NCI-H460 (cell line): Measurements from ENCODE around the gene HOXD13. TPM values are rescaled to one million over a fixed set of nuclear protein-coding genes. Genes with fewer than 3 reads are reported as not detected.

Experiments used
- DNase-seq: peaks from one replicate; pipeline ENCODE4 v3.0.0-alpha.2; 2016; ENCODE audit warnings: low read depth; ENCODE audit errors: extremely low read depth
- total RNA-seq: library from RNA; depleted of rRNA; stranded (reverse); fragments of >200 nt; shearing (Covaris generic); gene quantifications from 2 replicates; pipeline ENCODE4 v1.2.3, GENCODE V29; 2014

HOXD13 gene
- total RNA-seq, 1 experiment from 2014 or later, result 4.7 TPM

DNA sequence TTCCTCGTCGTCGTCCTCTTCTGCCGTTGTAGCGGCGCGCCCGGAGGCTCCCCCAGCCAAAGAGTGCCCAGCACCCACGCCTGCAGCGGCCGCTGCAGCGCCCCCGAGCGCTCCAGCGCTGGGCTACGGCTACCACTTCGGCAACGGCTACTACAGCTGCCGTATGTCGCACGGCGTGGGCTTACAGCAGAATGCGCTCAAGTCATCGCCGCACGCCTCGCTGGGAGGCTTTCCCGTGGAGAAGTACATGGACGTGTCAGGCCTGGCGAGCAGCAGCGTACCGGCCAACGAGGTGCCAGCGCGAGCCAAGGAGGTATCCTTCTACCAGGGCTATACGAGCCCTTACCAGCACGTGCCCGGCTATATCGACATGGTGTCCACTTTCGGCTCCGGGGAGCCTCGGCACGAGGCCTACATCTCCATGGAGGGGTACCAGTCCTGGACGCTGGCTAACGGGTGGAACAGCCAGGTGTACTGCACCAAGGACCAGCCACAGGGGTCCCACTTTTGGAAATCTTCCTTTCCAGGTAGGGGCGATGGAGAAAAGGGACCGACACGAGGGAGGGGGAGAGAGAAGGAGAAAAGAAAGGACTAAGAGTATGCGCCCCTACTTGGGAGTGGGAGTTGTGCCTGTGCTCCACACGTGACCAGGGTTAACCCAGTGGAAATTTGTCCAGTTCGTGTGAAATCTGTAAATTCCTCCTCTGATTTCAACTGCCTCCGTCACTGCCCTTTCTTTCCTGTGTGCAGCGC lies 800 bp downstream of the HOXD13 start:
- DNase-seq, result no peak

DNA sequence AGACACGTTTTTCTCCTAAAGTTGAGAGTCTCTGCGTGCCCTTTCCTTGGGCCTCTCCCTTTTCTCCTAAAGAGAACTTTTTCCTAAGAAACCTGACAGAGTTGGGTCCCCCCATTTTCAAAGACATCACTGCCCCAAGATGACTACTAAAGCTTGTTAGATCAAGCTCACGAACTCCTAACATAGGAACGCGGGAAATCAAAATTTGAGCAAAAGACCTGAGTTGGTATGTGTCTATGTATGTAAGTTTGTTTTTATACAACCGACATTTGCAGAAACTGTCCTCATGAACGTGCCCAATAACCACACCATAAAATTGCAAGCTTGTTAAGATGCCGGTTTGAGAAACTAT lies 1.4 kb downstream of the HOXD13 start:
- no peak for DNase-seq

DNA sequence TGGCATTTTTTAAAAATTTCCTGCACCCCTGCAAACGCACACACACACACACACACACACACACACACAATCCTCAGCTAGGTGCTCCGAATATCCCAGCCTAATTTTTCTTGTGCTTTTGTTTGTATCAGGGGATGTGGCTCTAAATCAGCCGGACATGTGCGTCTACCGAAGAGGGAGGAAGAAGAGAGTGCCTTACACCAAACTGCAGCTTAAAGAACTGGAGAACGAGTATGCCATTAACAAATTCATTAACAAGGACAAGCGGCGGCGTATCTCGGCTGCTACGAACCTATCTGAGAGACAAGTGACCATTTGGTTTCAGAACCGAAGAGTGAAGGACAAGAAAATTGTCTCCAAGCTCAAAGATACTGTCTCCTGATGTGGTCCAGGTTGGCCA lies 1.8 kb downstream of the HOXD13 start:
- no peak for DNase-seq

DNA sequence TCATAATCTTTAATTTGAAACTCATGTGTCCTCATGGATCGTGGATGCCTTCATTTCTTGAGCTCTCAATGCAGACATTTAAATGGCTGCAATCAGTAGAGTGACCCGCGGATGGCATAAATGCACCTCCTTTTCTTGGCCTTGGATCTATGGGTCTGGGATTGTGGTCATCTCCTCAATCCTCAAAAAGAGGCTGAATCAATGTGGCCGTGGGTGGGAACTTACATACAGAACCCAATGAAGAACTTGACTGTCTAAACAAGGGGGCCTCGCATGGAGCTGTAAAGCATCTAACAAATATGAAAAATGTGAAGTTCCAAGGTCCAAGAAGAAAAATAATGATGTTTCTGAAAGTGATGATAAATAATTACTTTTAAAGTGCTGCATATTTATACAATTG lies 2.9 kb downstream of the HOXD13 start:
- DNase-seq, result no peak

DNA sequence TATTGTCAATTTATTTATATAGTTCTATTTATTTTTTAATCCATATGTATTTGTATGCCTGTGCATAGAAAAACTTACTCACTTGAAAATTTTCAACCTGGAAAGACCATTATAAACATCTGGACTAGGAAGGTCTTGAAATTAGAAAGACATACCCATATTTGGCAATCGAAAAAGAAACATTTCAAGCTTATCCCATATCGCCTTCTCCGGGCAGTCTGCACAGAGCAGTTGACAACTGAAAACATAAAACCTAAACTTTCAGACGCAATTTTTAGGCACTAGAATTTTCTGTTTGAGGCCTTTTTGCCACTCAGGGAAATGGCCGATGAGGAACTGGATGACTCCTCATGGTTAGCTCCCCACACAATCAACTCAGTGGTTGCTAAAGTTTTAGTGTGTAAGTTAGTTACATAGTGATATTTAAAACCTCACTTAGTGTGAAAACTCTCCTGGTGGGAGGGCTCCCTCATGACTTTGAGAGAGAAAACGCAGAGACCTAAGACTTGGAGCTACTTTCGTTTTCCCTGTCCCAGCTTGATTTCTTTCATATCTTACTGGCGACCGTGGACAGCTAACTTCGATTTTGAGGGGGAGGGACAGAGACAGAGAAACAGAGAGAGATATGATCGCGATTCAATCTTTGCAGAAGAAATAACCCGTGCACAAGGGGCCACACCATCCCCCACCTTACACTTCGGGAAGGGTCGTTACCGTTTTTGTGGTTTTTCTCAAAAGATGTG lies 3.9 kb downstream of the HOXD13 start:
- no peak for DNase-seq

DNA sequence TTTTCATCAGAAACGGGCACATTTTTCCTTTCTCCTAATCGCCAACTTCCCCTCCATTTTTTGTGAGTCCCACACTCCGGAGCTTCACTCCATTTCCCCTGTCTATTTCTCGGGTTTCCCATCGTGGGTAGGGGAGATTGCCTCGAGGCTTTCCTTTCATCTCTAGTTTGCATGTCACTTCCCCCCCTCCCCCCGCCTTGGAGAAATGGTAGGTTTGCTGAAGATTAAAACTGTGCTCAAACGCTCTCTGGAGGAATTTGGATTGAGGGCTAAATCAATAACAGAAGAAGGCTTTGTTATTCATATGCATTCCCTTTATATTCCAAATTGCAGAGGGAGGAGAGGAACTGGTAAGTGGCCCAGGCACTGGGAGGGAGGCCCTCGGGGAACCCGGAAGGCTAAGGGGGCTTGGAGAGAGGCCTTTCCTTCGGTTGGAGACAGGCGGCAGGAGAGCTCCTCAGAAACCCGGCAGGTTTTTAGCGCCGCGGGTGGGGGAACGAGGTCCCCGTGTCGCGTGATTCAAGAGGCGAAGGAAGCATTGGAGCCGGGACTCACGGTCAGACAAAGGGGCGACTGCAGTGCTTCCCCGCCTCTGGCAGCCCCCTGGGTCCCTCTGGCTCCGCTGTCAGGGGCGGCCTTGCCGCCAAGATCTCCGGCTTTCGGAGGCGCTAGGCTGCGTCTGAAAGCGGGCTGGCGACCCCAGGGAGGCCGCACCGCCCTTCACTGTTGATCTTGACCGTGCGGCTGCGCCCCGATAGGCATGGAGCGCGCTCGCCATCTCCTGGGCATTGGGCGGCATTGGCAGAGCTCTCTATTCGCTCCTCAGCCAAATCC lies 4.7 kb downstream of the HOXD13 start:
- peak; percentile 87 for DNase-seq

DNA sequence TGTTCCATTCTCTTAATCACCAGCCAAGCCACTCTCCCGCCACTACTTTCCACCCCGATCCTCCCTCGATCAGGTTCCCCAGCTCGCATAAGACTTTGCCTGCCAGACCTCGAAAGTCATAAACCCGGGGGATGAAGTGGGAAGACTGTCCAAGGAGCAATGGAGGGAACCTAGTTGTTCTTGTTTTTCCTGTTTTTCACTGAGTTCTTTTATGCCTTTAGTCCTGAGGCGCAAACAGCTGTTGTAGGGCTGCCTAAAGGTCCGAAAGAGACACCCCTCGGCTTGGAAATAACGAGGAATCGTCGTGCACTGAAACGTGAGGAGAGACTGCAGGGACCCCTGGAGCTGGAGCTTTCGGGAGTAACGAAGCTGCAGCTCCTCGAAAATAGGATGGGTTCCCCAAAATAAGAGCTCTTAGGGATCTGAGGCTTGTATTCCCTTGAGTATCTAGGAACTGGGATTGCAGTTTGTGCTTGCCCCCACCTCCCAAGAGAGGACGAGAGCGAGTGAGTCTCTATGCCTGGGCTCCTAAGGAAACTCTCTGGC lies 5.4 kb downstream of the HOXD13 start:
- DNase-seq, result no peak

DNA sequence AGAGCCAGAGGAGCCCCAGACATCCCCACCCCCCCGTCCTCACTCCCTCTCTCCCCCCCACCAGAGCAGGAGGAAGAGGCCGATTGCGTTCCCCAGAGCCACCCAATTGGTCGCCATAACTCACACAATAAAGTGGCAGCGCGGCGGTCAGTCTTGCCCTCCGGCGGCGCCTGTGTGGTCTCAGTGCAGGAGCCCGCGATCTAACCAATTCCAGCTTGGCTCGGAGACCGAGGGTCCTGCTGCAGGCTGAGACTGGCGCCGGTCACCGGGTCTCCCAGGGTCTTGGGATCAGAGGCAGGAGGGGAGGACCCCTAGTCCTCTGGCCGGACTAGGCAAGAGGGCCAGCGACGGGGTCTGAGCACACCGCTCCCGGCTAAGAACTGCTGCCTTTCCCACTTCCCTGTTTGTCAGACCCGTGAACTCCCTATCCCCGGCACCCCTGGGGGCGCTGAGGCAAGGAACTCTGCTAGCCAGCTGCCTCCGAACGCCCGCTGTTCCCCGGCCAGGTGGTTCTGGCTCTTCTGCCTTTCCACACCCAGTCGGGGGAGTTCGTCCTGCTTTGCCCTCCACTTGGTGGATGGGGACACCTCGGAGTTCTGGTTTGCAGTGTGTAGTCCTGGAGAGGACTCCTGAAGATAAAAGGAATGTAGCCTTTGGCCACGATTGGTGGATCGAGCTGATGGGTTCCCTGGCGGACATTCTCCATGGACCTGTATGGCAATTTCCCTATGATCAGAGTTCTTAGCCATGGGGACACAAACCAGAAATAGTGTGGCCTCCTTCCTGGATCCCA lies 6.0 kb downstream of the HOXD13 start:
- DNase-seq, result no peak

DNA sequence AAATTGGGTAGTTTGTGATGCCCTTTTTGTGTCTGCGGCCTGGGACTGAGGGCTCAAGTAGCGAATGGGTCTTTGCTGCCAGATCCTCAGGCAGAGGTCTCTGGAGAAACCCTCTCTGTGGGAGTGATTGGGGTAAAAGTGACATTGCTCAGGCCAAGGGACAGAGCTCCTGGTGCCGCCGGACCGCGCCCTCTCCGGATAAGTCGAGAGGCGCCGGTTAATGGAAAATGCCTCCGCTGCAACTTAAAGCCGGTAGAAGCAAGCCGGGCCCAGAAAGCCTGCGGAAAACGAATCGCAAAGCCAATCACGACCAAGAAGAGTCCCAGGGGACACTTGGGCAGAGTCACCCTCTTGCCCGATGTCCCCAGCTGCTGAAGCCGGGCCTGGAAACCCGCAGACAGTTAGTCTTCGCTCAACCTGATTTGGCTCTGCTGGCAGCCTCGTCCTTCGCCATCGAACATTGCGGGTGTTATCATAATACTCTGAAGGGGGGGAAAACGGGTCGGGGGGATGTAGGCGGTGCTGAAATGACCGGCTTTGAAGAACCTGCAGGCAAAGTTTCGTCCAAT lies 6.7 kb downstream of the HOXD13 start:
- DNase-seq, result no peak

DNA sequence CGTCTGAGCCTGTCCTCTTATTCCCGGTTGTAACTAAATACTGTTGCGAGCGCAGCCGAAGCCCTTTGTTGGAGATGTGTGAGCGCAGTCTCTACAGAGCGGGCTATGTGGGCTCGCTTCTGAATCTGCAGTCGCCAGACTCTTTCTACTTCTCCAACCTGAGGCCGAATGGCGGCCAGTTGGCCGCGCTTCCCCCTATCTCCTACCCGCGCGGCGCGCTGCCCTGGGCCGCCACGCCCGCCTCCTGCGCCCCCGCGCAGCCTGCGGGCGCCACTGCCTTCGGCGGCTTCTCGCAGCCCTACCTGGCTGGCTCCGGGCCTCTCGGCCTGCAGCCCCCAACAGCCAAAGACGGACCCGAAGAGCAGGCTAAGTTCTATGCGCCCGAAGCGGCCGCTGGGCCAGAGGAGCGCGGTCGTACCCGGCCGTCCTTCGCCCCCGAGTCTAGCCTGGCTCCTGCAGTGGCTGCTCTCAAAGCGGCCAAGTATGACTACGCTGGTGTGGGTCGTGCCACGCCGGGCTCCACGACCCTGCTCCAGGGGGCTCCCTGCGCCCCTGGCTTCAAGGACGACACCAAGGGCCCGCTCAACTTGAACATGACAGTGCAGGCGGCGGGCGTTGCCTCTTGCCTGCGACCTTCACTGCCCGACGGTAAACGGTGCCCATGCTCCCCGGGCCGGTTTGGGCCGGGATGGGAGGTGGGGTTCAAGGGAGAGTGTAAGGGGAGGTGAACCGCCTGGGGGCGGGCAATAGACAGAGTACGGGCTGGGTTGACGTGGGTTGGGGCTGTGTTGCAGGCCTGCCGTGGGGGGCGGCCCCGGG lies 7.4 kb downstream of the HOXD13 start, which contains the start of gene HOXD12:
TSS of gene HOXD12 (plus strand) at position 68 of the 819 bp plus-strand sequence. CDS start at position 75, 7 bp downstream.
- no peak for DNase-seq

DNA sequence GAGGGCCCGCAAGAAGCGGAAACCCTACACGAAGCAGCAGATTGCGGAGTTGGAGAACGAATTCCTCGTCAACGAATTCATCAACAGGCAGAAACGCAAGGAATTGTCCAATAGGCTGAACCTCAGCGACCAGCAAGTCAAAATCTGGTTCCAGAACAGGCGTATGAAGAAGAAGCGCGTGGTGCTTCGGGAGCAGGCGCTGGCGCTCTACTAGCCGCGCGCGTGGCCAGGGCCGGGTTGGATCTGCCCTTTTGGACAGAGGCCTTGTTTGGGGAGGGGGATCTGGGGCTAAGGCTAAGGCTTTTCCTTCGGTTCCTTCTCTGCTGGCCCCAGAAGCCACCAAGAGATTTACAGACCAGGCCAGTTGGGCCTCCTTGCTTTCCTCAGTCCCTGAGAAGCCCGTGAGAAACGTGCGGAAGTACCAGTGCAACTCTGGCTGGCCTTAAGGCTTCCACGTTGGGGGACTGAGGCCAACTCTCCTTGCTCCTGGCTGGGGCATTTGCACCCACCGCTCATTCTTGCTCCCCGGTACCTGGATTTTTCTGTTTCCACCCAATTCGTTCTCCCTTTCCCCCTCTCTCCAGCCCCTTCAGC lies 8.1 kb downstream of the HOXD13 start:
- no peak for DNase-seq

DNA sequence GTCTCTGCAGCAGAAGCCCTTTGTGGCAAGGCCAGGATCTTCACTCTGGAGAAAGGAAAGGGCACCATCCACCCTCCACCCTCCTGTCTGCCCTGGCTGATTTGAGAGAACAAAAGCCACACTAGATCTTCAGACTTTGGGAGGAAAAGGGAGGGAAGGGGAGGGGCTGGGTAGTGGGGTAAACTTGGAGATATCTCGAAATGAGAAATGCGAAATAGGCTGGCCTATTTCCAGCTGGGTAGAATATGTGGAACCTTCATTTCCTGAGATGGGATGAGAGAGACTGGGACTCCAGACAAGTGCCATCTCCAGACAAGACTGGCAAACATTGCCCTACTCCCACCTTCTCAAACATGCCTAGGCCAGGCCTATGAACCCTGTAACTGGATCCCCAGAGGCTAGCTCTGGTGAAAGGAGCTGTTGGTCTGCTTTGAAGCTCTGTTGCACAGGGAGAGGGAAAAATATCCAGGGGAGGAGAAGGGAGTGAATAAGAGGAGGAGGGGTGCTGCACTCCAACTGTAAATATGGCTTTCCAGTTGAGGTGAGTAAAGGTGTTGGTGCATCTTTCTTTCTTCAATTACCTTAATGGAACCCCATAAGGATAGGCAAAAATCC lies 8.8 kb downstream of the HOXD13 start:
- no peak for DNase-seq

DNA sequence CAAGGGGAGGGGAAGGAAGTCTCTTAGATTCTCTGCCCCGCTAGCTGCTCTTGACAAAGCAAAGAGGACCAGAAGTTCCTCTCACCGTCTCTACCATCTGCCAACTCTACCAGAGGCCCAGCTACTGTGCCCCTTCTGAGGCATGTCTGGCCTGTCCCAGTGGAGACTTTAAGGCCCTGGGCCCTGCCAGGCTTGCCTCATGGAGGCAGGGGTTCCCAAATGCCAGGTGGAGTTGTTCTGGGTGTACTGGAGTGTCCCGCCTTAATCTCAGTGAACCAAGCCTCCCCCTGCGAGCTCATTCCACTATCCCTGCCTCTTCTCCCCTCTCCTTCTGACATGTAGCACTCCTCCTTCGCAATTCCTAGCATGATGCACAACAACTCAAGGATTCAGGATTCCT lies 9.3 kb downstream of the HOXD13 start:
- DNase-seq, result no peak

DNA sequence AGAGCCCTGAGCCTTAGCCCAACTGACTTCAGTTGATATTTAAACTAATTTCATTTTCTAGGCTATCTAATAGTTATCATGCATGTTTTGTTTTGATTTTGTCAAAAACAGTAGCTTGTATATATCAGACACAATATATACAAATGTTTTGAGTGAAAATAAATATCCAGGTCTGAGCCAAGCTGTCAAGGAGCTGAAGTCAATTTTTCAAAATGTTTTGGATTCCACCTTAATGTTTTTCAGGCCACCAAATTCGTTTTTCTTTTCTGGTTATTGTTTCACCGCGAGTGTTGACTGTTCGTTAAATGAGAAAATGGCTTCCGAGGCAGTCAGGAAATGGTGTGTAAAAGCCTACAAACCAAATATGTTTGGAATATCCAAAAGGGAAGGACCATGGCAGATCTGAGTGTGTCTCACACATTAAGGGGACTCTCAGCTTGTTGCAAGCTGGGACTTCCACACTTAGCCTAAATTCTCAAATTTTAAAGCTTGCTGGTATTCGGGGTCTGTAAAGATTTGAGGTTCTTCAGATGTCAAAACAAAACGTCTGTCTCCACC lies 9.9 kb downstream of the HOXD13 start:
- DNase-seq, result no peak

DNA sequence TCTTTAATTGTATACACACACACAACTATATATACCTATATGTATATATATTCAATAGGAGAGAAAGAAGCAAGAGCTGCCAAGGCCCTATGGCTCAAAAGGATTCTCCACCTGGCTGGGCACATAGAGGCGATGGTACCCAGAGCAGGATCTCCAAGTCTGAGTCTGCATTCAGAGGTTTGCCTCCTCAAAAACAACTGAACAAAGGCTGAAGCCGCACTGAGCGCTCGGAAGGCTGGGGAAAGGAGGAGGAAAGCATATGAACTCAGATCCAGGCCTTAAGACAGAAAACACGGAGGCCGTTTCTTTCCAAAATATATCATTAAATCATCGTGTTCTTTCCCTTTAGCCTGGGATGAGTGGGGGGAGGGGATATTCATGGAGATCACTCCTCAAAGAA lies 10.7 kb downstream of the HOXD13 start:
- no peak for DNase-seq

DNA sequence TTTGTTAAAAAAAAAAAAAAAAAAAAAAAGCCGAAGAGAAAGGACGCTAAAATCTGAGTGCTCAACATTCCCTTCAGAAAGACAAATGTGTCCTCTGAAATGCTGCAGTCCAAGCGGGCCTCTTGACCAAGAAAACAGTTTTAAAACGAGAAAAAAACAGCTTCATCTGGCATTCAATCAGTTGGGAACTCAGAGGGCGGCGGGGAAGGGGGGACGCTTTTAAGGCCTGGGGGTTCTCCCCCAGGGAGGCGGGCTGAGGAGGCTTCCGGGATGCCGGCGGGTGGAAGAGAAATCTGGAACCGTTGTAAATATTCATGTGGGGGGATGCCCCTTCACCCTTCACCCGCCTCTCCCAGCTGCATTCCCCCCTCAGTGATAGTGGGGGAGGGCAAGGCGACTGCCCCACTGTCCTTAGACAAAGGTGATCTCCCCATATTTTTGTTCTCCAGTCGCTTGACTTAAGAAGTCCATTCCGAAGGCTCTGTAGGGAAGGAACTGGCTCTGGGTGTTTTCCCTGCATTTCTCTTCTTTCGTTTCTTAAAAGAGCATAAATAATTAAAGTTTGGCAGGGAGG lies 11.3 kb downstream of the HOXD13 start:
- no peak for DNase-seq

DNA sequence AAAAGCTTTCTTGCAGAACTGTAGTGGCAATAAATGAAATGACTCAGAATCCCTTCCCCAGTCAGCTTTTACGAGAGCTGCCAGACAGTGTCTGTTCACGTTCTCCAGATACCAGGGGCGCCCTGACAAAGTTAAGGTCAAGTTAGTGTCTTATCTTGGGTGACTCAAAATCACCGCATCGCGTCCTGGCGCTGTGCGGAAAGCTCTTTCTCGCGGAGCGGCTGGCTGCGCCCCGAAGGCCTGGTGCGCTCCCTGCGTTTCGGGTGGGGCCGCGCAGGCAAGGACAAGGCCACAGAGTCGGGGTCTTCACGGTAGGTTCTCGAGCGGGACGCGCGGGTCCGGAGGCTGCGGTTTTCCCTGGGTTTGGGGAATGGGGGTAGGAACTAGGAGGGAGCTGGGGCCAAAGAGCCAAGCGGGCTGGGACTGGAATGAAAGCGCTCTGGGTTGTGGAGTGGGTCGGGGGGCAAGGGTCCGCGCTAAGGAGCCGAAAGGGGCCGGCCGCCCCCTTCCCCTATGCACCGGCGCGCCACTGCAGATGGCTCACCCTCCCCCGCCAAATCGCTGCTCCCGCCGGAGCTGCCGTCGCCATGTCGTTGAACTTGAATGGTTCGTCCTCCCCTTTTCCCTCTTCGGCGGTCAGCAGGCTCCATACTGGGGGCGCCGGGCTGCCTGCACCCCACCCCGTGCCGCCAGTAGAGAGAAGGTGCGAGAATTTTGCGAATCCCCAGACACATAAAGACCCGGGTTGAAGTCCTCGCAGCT lies 12.0 kb downstream of the HOXD13 start:
- DNase-seq, result no peak
